Stimulated activated CD4-positive, alpha-beta T cell treated with anti-CD3 and anti-CD28 coated beads, Interleukin-2, amount 100 ng/mL, for 48 hours (primary cell): ENCODE results near the gene MGMT.

ENCODE experiments used
- DNase-seq, 2 donors: peaks; one replicate each; pipeline ENCODE4 v3.0.0-alpha.2; 2020

The MGMT gene

GRCh38 chr10:129497013-129497412 is 30.0 kb downstream of the MGMT start:
- DNase-seq: no peak

DNA sequence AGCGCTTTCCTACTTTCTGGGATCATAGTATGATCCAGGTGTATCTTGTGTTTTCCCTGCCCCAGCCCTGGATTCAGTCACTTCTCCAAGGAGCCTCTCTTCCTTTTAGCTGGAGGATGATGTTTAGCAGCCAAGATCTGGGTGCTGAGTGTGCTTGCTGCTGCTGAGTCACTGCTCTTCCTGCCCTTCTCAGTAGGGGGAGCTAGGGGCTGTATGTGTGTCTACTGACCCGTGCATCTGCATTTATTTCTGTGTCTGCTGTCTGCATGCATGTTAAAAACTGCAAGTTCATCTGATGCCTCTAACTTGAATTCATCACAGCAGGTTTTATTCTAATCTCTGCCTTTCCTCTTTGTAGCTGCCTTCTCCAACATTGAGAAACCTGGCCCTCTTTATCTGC is 31.6 kb downstream of the MGMT start:
- no peak for DNase-seq

- no peak for DNase-seq
These were observed 33.7 kb downstream of the MGMT start for GRCh38 chr10:129500617-129501339.

- no peak for DNase-seq
These were observed 34.8 kb downstream of the MGMT start for GRCh38 chr10:129501652-129502436.

- DNase-seq: no peak
These were observed 35.4 kb downstream of the MGMT start for GRCh38 chr10:129502448-129502847.

DNA sequence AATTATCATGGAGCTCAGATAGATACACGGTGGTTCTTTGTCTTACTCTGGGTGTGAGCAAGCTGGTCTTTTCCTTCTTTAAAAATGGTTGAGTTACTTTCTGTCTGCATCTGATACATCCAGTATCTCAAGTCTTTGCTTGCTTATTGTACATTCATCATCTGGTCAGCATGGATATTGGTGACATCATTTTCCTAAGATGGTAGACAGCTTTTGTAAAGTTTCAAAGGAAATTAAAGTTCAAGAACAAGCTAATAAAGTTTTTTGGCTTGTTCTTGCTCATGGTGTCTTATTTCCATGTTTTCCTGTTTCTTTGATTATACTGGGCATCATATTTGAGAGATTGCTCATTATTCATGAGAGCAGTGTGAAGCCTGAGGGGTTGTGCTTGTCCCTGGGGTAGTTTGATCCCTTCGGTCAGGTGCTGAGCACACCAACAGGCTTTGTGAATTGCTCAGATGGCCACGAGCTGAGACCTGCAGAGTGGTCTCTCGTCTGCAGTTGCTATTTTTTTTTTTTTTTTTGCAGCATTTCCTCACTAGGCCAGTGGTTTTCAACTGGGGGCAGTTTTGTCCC is 38.5 kb downstream of the MGMT start:
- no peak for DNase-seq

DNA sequence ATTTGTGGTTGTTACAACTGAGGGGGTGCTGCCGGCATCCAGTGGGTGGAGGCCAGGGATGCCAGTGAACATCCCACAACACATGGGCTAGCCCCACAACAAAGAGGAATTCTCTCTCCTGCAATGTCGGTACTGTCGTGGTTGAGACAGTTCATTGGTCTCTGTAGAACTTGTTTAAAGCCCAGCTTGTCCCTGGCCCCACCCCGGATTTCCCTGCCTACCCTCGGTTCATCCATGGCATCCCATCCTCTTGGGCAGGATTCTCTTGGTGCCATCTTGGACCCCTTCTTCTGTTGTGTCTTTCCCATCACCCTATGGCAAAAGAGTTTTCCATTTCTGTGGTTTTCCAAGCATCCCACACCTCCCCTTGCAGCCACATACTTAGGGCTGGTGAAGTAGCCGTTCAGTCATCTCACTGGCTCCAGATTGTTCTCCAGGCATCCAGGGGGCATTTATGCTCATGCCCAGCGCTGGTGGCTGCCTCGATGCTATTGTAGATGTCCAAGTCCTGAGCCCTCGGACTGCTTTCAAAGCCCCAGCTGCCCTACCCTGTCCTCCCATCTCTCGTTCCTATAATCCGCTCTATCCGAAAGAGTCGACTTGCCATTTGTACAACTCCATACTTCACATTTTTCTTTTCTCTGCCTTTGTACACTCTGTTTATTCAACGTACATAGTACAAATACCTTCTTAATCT is 39.2 kb downstream of the MGMT start:
- no peak for DNase-seq

GRCh38 chr10:129507216-129507889 is 40.3 kb downstream of the MGMT start:
- DNase-seq: no peak

GRCh38 chr10:129509155-129509554 is 42.1 kb downstream of the MGMT start:
- no peak for DNase-seq

DNA sequence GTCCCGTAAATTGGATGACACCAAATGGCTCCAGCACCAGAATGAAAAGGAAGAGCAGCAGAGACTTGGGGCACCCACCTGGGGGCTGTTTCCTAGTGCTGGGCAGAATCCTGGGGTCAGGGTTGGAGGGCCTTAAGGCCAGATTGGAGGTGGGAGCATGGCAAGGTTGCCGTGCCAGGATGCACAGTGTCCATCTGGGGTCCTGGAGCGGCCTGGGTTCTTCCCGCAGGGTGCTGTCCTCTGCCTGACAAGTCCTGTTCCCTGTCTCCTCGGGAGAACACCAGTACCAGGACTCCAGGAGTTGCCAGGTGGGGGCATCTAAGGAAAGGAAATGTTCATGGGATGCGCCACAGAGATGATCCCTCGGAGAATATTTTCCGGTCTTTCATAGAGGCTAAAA is 42.8 kb downstream of the MGMT start:
- DNase-seq: no peak

DNA sequence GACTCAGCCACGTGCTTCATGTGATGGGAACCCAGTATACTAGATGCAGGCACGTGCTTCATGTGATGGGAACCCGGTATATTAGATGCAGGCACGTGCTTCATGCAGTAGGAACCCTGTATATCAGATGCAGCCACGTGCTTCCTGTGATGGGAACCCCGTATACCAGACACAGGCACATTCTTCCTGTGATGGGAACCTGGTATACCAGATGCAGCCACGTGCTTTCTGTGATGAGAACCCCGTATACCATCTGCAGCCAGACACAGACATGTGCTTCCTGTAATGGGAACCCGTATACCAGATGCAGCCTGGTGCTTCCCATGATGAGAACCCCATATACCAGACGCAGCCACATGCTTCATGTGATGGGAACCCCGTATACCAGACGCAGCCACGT is 44.0 kb downstream of the MGMT start:
- DNase-seq: no peak

DNA sequence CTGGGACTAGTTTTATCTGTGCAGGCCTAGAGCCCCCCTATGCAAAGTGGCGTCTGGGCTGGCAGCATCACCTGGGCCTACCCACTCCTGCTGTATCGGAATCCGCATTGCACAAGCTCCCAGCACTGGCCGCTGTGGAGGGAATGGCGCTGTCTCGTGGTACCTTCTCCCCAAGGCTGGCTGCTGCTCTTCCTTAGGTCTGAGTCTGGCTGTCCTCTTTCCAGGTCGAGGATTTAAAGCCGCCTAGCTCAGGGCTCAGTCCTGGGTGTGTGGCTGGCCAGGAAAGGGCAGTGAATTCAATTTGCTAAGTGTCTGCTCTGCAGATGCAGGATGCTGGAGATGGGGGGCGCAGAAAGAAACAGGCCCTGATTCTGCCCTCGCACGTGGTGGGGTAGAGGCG is 44.7 kb downstream of the MGMT start:
- no peak for DNase-seq

DNA sequence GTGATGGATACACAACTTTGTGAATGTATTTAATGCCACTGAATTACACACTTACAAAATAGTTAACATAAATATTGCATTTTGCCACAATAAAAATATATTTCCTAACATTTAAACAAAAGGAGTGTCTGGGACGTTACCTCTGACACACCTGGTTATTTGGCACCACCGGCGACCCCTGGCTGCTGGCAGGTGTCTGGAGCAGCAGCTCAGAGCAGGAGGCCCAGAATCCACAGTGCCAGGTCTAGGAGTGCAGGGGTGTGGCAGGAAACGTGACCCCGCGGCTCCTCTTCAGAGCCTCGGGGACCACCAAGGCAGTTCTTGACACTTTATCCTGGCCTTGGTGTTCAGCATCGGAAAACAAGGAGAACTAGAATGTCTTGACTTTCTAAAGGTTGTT is 46.3 kb downstream of the MGMT start:
- DNase-seq: no peak

GRCh38 chr10:129514568-129515451 is 47.8 kb downstream of the MGMT start:
- no peak for DNase-seq

DNA sequence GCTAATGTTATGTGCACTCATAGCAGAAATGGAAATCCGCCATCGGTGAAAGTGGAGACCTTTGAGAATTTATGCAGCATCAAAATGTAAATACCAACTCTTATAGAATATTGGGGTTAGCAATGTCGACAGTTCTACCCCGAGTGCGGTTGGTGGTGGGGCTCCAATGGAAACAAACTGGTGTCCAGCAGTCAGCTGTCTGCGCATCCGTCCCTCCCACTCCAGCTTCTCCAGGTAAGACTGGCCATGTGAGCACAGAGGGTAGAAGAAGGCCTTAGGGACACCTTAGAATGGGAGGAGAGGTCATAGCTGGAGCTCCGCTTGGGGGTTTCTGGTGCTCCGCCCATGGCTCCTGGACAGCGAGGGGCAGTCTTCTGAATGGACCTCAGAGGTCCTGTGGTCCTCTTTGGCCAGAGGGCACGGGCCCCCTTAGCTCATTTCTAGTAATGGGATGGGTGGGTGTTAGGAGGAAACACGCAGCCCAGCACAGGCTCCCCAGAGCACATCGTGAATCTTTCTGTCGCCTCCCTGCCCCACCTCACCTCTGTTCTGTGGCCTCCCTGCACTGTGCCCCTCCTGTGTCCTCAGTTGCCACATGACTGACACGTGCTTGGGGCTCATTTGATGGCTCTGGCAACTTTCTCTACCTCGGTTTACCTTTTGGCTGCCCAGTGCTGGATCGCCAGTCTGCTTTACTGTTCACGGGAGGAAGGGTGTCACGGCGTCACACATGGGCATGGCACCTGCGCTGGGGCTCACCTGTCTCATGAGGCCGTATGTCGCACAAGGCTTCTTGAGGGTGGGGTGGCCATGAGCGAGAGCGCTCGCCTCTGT is 50.0 kb downstream of the MGMT start:
- no peak for DNase-seq

DNA sequence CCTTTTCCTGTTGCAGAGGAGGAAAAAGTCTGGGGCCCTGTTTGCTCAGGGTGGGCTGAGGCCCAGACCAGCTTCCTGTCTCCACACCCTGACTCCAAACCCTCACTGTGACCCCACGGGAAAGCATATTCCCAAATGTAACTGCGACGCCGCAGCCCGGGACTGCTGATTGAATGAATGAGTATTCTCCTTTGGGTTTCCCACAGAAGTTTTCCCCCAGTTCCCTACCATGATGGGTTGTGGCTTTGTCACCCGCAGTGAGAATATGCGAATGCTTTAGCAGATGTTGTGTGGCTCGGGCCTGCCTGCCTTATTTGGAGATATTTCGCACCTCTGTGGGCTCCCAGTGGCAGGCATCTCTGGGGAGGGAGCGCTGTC is 50.6 kb downstream of the MGMT start:
- DNase-seq: no peak

- no peak for DNase-seq
These were observed 51.8 kb downstream of the MGMT start for GRCh38 chr10:129518793-129519192.

- no peak for DNase-seq
These were observed 53.5 kb downstream of the MGMT start for GRCh38 chr10:129520440-129521080.

DNA sequence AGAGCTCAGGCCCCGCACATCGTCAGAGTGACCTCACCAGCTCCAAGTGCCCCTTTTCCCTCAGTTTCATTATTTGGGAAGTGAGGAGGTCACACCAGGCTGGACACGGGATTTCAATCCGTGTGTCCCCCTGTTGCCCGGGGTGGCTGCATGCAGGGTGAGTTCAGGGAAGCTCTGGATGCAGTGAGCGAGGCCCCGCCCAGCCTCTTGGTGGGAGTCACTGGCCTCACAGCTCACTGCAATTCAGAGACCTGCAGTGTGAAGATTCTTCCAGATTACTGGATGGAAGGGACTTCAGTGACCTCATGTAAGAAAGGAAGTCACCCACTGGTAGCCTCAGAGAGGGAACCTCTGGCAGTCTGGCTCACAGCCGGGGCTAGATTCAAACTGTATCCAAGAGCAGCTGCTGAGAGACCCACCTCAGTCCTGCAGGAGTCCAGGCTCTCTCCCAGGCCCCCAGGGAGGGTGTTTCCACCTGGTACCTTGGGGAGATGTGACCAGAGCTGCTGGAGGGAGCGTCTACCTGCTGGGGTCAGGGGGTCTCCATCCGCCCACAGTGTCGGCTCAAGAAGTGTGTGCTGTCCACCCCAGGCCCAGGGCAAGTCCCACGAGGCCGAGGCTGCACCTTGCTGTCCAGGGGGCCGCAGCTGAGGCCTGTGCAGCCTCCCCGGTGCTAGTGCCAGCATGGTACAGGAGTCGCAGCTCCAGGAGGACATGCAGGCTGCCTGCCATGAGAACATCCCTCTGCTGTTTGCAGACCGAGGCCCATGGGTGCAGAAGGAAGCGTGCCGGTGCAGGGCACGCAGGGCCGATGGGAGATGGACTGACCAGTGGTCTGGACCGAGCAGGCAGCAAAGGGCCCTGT is 54.4 kb downstream of the MGMT start:
- DNase-seq: no peak
